ENCODE results near the gene PRR29.

DNA sequence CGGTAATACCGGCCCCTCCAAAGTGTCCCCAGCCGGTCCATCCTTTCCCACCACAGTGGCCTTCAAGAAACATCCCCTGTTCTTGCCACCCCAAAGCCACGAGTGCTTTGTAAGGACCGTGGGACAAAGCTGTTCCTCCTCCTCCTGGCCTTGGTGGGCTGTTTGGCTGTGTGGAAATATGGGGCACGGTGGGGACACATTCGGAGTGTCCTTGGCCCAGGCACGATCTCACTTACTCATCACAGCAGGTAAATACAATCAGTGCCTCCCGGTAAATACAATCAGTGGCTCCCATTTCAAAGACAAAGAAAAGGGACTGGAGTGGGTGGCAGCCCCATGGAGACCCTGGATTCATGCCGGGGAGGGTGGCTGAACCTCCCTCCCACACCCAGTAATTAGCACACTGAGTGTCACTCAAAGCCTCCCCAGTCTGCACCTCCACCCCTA lies 35.8 kb upstream of the PRR29 start:
- no peak for TF ChIP-seq POLR2AphosphoS5 (IDR thresholded peaks at IDR 0.05; ENCODE audit: low read depth, low read length)
- TF ChIP-seq TAF1 (IDR thresholded peaks at IDR 0.05; ENCODE audit: borderline replicate concordance, low read depth, low read length), result no peak
